Neutrophil (primary cell): ENCODE measurements around the gene FSCN2.

Experiments used
- H3K27ac ChIP-seq: fragments of 200-600 bp; sonication (generic); 2 replicates; pipeline ENCODE4 v1.5.1; 2016; ENCODE audit warnings: mild to moderate bottlenecking, moderate library complexity
- H3K27me3 ChIP-seq: fragments of 200-600 bp; sonication (generic); 2 replicates; pipeline ENCODE4 v1.6.0; 2016; ENCODE audit warnings: mild to moderate bottlenecking
- H3K36me3 ChIP-seq: fragments of 200-600 bp; sonication (generic); 2 replicates; pipeline ENCODE4 v1.5.1; 2017
- H3K4me1 ChIP-seq, 2 experiments: fragments of 200-600 bp in 1 of 2; sonication (generic) in 1 of 2; 1 replicate in 1 of 2; 2 replicates in 1 of 2; pipeline versions ENCODE4 v1.5.1 to v1.6.1; 2013 to 2016; ENCODE audit warnings: low read depth in 1 of 2, low read length in 1 of 2, mild to moderate bottlenecking in 1 of 2, moderate library complexity in 1 of 2; ENCODE audit not compliant: control insufficient read depth in 1 of 2, insufficient read depth in 1 of 2
- H3K4me3 ChIP-seq, 2 experiments: fragments of 200-600 bp in 1 of 2; sonication (generic) in 1 of 2; 1 replicate in 1 of 2; 2 replicates in 1 of 2; pipeline ENCODE4 v1.5.1; 2013 to 2016; ENCODE audit warnings: low read depth in 1 of 2, low read length in 1 of 2, mild to moderate bottlenecking in 1 of 2, moderate library complexity in 1 of 2
- H3K9me3 ChIP-seq: fragments of 200-600 bp; sonication (generic); 2 replicates; pipeline ENCODE4 v1.5.1; 2016
- TF ChIP-seq, protein P1 (sequence below): fragments of 200-600 bp; sonication (generic); IDR thresholded peaks from 2 replicates; pipeline ENCODE4 v1.5.1; 2016; ENCODE audit warnings: antibody characterized with exemption

The FSCN2 gene

DNA sequence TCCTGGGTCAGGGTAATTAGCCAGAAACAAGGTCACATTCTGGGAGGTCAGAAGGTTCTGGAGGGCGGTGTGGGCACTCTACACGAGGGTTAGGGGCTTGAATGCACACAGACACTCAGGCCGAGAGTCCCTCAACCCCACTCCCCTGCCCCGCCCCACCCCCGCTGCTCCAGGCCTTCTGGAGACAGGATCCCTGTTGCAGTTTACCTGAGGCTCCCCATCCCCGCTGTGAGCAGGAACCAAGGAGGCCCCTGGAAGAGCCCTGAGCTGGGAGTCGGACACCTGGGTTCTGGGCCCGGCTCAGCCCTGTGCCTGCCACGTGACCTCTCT, 11.2 kb upstream of the FSCN2 start:
- Histone ChIP-seq H3K36me3 (peaks cover 5% of the 10 kb centered on the region), H3K9me3 (no peaks in the 10 kb centered on the region), H3K4me3 (no peak overlapping the region), H3K27me3 (peaks cover 40% of the 10 kb centered on the region), H3K4me1 (peaks cover 57 to 59% of the 10 kb centered on the region in 2 experiments), H3K27ac (no peak overlapping the region)
- TF ChIP-seq, protein P1, sequence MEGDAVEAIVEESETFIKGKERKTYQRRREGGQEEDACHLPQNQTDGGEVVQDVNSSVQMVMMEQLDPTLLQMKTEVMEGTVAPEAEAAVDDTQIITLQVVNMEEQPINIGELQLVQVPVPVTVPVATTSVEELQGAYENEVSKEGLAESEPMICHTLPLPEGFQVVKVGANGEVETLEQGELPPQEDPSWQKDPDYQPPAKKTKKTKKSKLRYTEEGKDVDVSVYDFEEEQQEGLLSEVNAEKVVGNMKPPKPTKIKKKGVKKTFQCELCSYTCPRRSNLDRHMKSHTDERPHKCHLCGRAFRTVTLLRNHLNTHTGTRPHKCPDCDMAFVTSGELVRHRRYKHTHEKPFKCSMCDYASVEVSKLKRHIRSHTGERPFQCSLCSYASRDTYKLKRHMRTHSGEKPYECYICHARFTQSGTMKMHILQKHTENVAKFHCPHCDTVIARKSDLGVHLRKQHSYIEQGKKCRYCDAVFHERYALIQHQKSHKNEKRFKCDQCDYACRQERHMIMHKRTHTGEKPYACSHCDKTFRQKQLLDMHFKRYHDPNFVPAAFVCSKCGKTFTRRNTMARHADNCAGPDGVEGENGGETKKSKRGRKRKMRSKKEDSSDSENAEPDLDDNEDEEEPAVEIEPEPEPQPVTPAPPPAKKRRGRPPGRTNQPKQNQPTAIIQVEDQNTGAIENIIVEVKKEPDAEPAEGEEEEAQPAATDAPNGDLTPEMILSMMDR = no peak

- H3K27me3 ChIP-seq = peaks cover 45% of the 10 kb centered on the region
- H3K36me3 ChIP-seq = no peaks in the 10 kb centered on the region
- no peaks in the 10 kb centered on the region for H3K9me3 ChIP-seq
- H3K27ac ChIP-seq = no peak overlapping the region
- TF ChIP-seq, protein P1 = no peak
- no peak overlapping the region for H3K4me3 ChIP-seq
- H3K4me1 ChIP-seq = peaks cover 56 to 57% of the 10 kb centered on the region in 2 experiments
Measured at GRCh38 chr17:81517339-81518112, 10.7 kb upstream of the FSCN2 start.

DNA sequence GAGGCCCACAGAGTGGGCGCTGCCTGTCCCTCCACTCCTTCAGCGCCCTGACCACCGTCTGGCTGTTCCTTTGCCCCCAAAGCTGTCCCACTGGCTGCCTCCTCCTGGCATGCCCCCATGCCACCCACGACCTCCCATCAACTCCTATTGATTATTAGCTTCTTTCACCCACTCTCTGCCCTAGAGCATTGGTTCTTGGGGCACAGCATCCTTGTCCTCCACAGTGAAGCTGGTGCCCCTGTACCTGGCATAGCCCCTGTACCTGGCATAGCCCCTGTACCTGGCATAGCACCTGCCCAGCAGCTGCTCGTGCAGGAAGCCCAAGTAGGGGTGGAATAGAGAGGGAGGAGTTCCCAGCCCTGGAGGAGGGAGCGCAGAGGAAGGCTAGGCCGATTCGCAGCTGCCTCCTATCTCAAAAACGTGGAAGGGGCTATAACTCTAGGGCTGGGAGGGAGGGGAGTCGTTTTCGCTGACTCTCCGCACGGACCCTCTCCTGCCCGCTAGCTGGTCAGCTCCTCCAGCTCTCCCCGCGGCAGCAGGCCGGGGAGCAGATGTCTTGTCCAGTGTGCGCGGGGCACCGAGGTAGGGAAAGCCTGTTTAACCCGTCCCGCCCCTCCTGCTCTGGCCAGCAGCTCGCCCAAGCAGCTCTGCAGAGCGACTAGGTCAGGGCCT, 9.9 kb upstream of the FSCN2 start:
- no peaks in the 10 kb centered on the region for H3K9me3 ChIP-seq
- TF ChIP-seq, protein P1 = no peak
- H3K27ac ChIP-seq = peak overlapping the region; percentile 26
- peaks cover 52% of the 10 kb centered on the region for H3K27me3 ChIP-seq
- no peaks in the 10 kb centered on the region for H3K36me3 ChIP-seq
- H3K4me3 ChIP-seq = peak overlapping the region; percentile 46 to 72
- peaks cover 55 to 57% of the 10 kb centered on the region in 2 experiments for H3K4me1 ChIP-seq

DNA sequence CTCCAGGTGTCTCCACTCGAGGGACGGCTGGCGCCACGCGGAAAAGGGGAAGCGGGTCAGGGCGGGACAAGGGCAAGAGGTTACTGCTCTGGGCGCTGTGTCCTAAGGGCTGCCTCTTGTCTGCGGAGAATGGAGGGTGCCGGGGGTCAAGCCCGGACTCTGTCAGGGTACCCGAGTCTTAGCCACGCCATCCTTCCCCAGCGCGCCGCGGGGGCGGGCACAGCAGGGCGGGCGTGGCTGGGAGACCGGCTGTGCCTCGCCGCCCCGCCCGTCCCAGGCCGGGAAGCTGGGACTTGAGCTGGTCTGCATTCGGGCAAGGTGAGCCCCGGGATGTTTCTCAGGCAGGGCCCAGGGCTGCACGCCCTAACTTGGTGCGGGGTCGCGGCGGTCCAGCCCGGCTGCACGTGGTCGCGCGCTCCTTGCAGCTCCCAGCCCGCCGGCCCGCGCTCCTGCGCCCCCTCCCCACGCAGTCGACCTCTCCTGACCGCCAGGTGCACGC, 9.3 kb upstream of the FSCN2 start:
- Histone ChIP-seq H3K36me3 (no peaks in the 10 kb centered on the region), H3K27ac (peak overlapping the region; percentile 26), H3K4me3 (peak overlapping the region; percentile 46 to 72), H3K9me3 (no peaks in the 10 kb centered on the region), H3K4me1 (peaks cover 49 to 51% of the 10 kb centered on the region in 2 experiments), H3K27me3 (peaks cover 58% of the 10 kb centered on the region)
- TF ChIP-seq, protein P1 = no peak

DNA sequence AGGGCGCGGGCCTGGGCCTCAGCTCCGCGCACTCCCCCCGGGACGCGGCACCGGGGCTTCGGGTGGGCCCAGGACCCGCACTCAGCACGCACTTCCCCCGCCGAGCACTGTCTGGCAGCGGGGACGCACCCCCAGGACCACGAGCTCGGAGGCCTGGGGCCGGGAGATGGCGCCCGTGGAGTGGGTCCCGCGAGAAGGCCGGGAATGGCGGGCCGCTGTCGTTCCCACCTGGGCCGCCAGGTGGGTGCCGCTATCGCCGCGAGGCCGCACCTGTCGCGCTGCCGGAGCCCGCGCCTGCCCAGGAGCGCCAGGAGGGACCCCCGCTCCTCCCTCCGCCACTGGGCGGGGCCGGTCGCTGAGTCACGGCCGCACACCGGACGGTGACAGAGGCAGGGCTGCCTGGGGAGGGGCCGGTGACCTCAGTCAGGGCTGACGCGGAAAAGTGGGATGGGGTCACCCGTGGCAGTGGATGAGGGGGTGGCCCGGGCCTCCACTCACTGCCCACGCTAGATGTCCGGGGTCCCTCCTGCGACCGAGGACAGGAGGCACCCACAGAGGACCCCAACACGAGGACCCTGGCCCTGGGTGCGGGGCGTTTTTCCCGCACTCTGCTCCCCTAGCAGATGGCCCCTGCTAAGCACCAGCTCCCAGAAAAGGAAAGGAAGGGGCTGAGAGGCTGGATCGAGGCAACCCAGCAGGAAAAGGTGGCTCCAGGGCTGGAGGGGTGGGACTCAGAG, 8.7 kb upstream of the FSCN2 start:
- Histone ChIP-seq H3K4me1 (peaks cover 44 to 47% of the 10 kb centered on the region in 2 experiments), H3K27ac (peak overlapping the region; percentile 26)

More for the DNA sequence above, 8.7 kb upstream of the FSCN2 start:
- TF ChIP-seq, protein P1 = peak; percentile 69
- Histone ChIP-seq H3K4me3 (peak overlapping the region; percentile 46 to 72), H3K9me3 (no peaks in the 10 kb centered on the region), H3K27me3 (peaks cover 64% of the 10 kb centered on the region), H3K36me3 (no peaks in the 10 kb centered on the region)
